ENCODE measurements around the gene MARCOL. TPM values are rescaled to one million over a fixed set of nuclear protein-coding genes. Genes with fewer than 3 reads are reported as not detected.

Gene MARCOL
- total RNA-seq, 4 donors from 2014 or later = not detected

- ATAC-seq (no peak), DNase-seq (no peak)
- TF ChIP-seq, protein P1, sequence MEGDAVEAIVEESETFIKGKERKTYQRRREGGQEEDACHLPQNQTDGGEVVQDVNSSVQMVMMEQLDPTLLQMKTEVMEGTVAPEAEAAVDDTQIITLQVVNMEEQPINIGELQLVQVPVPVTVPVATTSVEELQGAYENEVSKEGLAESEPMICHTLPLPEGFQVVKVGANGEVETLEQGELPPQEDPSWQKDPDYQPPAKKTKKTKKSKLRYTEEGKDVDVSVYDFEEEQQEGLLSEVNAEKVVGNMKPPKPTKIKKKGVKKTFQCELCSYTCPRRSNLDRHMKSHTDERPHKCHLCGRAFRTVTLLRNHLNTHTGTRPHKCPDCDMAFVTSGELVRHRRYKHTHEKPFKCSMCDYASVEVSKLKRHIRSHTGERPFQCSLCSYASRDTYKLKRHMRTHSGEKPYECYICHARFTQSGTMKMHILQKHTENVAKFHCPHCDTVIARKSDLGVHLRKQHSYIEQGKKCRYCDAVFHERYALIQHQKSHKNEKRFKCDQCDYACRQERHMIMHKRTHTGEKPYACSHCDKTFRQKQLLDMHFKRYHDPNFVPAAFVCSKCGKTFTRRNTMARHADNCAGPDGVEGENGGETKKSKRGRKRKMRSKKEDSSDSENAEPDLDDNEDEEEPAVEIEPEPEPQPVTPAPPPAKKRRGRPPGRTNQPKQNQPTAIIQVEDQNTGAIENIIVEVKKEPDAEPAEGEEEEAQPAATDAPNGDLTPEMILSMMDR (IDR thresholded peaks at IDR 0.05 in 4 of 5, conservative IDR thresholded peaks at IDR 0.05 in 1 of 5) = no peak
- no peaks in the 10 kb centered on the region for H3K4me1 ChIP-seq
- H3K27ac ChIP-seq = no peak overlapping the region
- in situ Hi-C loops (cut with MboI; ENCODE audit: low sequenced_read_pairs in 4 of 4) = no loop called here
- no peaks in the 10 kb centered on the region for H3K9me3 ChIP-seq
- H3K27me3 ChIP-seq = no peaks in the 10 kb centered on the region
- H3K4me3 ChIP-seq = no peak overlapping the region
- no peaks in the 10 kb centered on the region for H3K36me3 ChIP-seq
- intact Hi-C loops (cut with DNase I; ENCODE audit: low total_unique reads) = no loop called here
Observed at GRCh38 chr5:148237785-148238417, 424 bp upstream of the MARCOL start.

DNA sequence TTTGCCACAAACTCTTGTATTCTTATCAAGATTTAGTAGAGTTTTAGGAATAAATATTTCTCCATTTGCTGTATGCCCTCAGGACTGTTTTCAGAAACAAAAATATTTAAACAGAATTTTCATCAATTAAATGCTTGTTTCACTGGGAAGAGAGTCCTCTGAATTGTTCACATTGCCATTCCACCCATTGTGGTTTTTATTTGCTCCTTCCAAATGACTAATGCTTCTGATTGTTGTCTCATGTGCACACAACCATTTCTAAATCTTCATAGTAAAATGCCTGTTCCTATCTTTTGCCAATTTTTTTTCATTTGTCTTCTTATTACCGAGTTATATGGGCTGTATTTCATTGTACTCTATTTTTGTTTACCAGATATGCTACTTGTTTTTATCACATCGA is 10.6 kb downstream of the MARCOL start:
- TF ChIP-seq, protein P1 (IDR thresholded peaks at IDR 0.05 in 4 of 5, conservative IDR thresholded peaks at IDR 0.05 in 1 of 5) = no peak
- TF ChIP-seq POLR2A (IDR thresholded peaks at IDR 0.05) = no peak
- H3K36me3 ChIP-seq = no peaks in the 10 kb centered on the region
- DNase-seq = no peak
- H3K9me3 ChIP-seq = no peaks in the 10 kb centered on the region
- no peak for ATAC-seq
- H3K27me3 ChIP-seq = no peaks in the 10 kb centered on the region
- intact Hi-C loops (cut with DNase I; ENCODE audit: low total_unique reads) (no loop called here), in situ Hi-C loops (cut with MboI; ENCODE audit: low sequenced_read_pairs in 4 of 4) (no loop called here)
- no peak overlapping the region for H3K4me3 ChIP-seq
- H3K4me1 ChIP-seq = no peaks in the 10 kb centered on the region
- no peak overlapping the region for H3K27ac ChIP-seq

GRCh38 chr5:148255456-148255855 is 17.1 kb downstream of the MARCOL start:
- H3K9me3 ChIP-seq = peaks cover 0 to 6% (median 6%) of the 10 kb centered on the region in 3 donors
- in situ Hi-C loops (cut with MboI; ENCODE audit: low sequenced_read_pairs in 4 of 4) = no loop called here

DNA sequence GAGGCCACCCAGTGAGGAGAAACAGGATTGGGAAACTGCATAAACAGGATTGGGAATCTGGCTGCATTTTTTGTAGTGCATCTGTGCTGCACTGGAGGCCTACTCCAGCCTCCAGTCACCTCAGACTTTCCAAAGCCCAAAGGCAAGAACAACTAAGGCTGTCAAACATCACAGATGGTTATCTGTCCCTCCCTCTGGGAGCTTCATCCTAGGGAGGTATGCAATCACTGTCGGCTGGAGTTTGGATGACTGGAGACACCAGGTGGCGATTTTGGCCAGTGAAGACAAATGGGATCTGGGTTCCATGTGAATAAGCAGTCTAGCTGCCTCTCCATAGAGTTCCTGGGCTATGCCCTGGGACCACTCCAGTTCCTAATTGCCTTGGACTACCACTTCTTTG is 21.0 kb downstream of the MARCOL start:
- DNase-seq (no peak), ATAC-seq (no peak)
- no peak overlapping the region for H3K27ac ChIP-seq
- H3K4me1 ChIP-seq = no peaks in the 10 kb centered on the region
- no peak overlapping the region for H3K4me3 ChIP-seq
- H3K9me3 ChIP-seq = peaks cover 0 to 6% (median 6%) of the 10 kb centered on the region in 3 donors
- no peaks in the 10 kb centered on the region for H3K27me3 ChIP-seq
- in situ Hi-C loops (cut with MboI; ENCODE audit: low sequenced_read_pairs in 4 of 4) = no loop called here
- TF ChIP-seq, protein P1 (IDR thresholded peaks at IDR 0.05 in 4 of 5, conservative IDR thresholded peaks at IDR 0.05 in 1 of 5) = no peak
- TF ChIP-seq POLR2A (IDR thresholded peaks at IDR 0.05) = no peak
- intact Hi-C loops (cut with DNase I; ENCODE audit: low total_unique reads) = no loop called here
- no peaks in the 10 kb centered on the region for H3K36me3 ChIP-seq

More at GRCh38 chr5:148255456-148255855, 17.1 kb downstream of the MARCOL start:
- intact Hi-C loops (cut with DNase I; ENCODE audit: low total_unique reads) = no loop called here
- DNase-seq = no peak
- no peak for TF ChIP-seq POLR2A (IDR thresholded peaks at IDR 0.05)
- TF ChIP-seq, protein P1 (IDR thresholded peaks at IDR 0.05 in 4 of 5, conservative IDR thresholded peaks at IDR 0.05 in 1 of 5) = no peak
- no peak overlapping the region for H3K27ac ChIP-seq
- H3K36me3 ChIP-seq = no peaks in the 10 kb centered on the region
- no peaks in the 10 kb centered on the region for H3K4me1 ChIP-seq
- no peak for ATAC-seq
- no peak overlapping the region for H3K4me3 ChIP-seq
- H3K27me3 ChIP-seq = no peaks in the 10 kb centered on the region

- H3K9me3 ChIP-seq = peaks cover 0 to 9% (median 6%) of the 10 kb centered on the region in 3 donors
- DNase-seq (no peak), ATAC-seq (no peak)
- no peak overlapping the region for H3K27ac ChIP-seq
- TF ChIP-seq, protein P1 (IDR thresholded peaks at IDR 0.05 in 4 of 5, conservative IDR thresholded peaks at IDR 0.05 in 1 of 5) = no peak
- TF ChIP-seq POLR2A (IDR thresholded peaks at IDR 0.05) = no peak
- H3K36me3 ChIP-seq = no peaks in the 10 kb centered on the region
- in situ Hi-C loops (cut with MboI; ENCODE audit: low sequenced_read_pairs in 4 of 4) = no loop called here
- no peaks in the 10 kb centered on the region for H3K4me1 ChIP-seq
- H3K27me3 ChIP-seq = no peaks in the 10 kb centered on the region
- H3K4me3 ChIP-seq = no peak overlapping the region
- intact Hi-C loops (cut with DNase I; ENCODE audit: low total_unique reads) = no loop called here
Observed at GRCh38 chr5:148261221-148261620, 22.9 kb downstream of the MARCOL start.

Measured in gastrocnemius medialis (tissue), 4 donors.